DOHH2 (cell line): ENCODE measurements around the gene TET2.

ENCODE experiments used
- H3F3A ChIP-seq: fragments of 200-600 bp; sonication (generic), shearing (Covaris generic); 2 replicates; pipeline ENCODE4 v1.6.0; 2016; ENCODE audit warnings: antibody characterized with exemption, mild to moderate bottlenecking; ENCODE audit not compliant: control insufficient read depth, insufficient read depth
- H3K27ac ChIP-seq: fragments of 200-600 bp; sonication (generic); 2 replicates; pipeline ENCODE4 v1.5.1; 2014; ENCODE audit warnings: low read depth, mild to moderate bottlenecking, low read length, moderate library complexity
- H3K27me3 ChIP-seq: fragments of 200-600 bp; sonication (generic); 2 replicates; pipeline ENCODE4 v1.6.1; 2014; ENCODE audit warnings: mild to moderate bottlenecking, low read length, mixed read lengths; ENCODE audit not compliant: control insufficient read depth
- H3K36me3 ChIP-seq: fragments of 200-600 bp; sonication (generic); 2 replicates; pipeline ENCODE4 v1.6.1; 2014; ENCODE audit warnings: mild to moderate bottlenecking, low read length, moderate library complexity, mixed read lengths; ENCODE audit not compliant: control insufficient read depth
- H3K4me1 ChIP-seq: fragments of 200-600 bp; sonication (generic); 2 replicates; pipeline ENCODE4 v1.6.1; 2014; ENCODE audit warnings: mild to moderate bottlenecking, low read length, mixed read lengths; ENCODE audit not compliant: control insufficient read depth
- H3K4me2 ChIP-seq: fragments of 200-600 bp; sonication (generic); 2 replicates; pipeline ENCODE4 v1.6.0; 2014; ENCODE audit warnings: mild to moderate bottlenecking, low read length, moderate library complexity
- H3K4me3 ChIP-seq: fragments of 200-600 bp; sonication (generic); 2 replicates; pipeline ENCODE4 v1.5.1; 2014; ENCODE audit warnings: mild to moderate bottlenecking, low read length, mixed read lengths
- H3K79me2 ChIP-seq: fragments of 200-600 bp; sonication (generic); 2 replicates; pipeline ENCODE4 v1.6.1; 2014; ENCODE audit warnings: mild to moderate bottlenecking, low read length, mixed read lengths; ENCODE audit not compliant: control insufficient read depth
- H3K9me2 ChIP-seq: fragments of 200-600 bp; sonication (generic); replicated peaks from 2 replicates; pipeline ENCODE4 v1.6.1; 2014; ENCODE audit warnings: mild to moderate bottlenecking, low read length, mixed read lengths; ENCODE audit not compliant: control insufficient read depth
- H3K9me3 ChIP-seq: fragments of 200-600 bp; sonication (generic); 2 replicates; pipeline ENCODE4 v1.6.1; 2014; ENCODE audit warnings: antibody characterized with exemption, low read length, mixed read lengths; ENCODE audit not compliant: control insufficient read depth, insufficient read depth
- H4K20me1 ChIP-seq: fragments of 200-600 bp; sonication (generic); 2 replicates; pipeline ENCODE4 v1.6.0; 2014; ENCODE audit warnings: low read depth, mild to moderate bottlenecking, antibody characterized with exemption, low read length, moderate library complexity; ENCODE audit not compliant: control insufficient read depth, insufficient read depth
- CTCF ChIP-seq: fragments of 200-600 bp; sonication (generic); IDR thresholded peaks from one replicate; pipeline ENCODE4 v1.5.1; 2014; ENCODE audit warnings: antibody characterized with exemption, mild to moderate bottlenecking, low read depth, low read length; ENCODE audit not compliant: poor library complexity, severe bottlenecking
- EZH2phosphoT487 ChIP-seq: fragments of 200-600 bp; sonication (generic); IDR thresholded peaks from 2 replicates; pipeline ENCODE4 v1.6.1; 2017; ENCODE audit warnings: borderline replicate concordance, mild to moderate bottlenecking, antibody characterized with exemption, low read length, moderate library complexity, mixed read lengths

Gene TET2

GRCh38 chr4:105306158-105306781 is 159.6 kb downstream of the TET2 start:
- H3K4me2 ChIP-seq: no peak overlapping the region

GRCh38 chr4:105306820-105307219 is 160.1 kb downstream of the TET2 start:
- Histone ChIP-seq H3F3A (no peaks in the 10 kb centered on the region), H3K4me3 (no peak overlapping the region), H3K79me2 (no peaks in the 10 kb centered on the region), H4K20me1 (no peaks in the 10 kb centered on the region), H3K27me3 (no peaks in the 10 kb centered on the region), H3K4me1 (no peaks in the 10 kb centered on the region), H3K9me3 (0 out of 2 replicates have a peak, but pooled peaks cover 4% of the 10 kb centered on the region), H3K36me3 (no peaks in the 10 kb centered on the region), H3K4me2 (no peak overlapping the region), H3K27ac (no peak overlapping the region), H3K9me2 (no peaks in the 10 kb centered on the region)
- no peak for TF ChIP-seq EZH2phosphoT487
- no peak for TF ChIP-seq CTCF

More at GRCh38 chr4:105306158-105306781, 159.6 kb downstream of the TET2 start:
- H3K27ac ChIP-seq: no peak overlapping the region
- no peaks in the 10 kb centered on the region for H3K4me1 ChIP-seq
- no peaks in the 10 kb centered on the region for H3K79me2 ChIP-seq
- TF ChIP-seq CTCF (no peak), EZH2phosphoT487 (no peak)
- 0 out of 2 replicates have a peak, but pooled peaks cover 4% of the 10 kb centered on the region for H3K9me3 ChIP-seq
- no peak overlapping the region for H3K4me3 ChIP-seq
- no peaks in the 10 kb centered on the region for H3K27me3 ChIP-seq
- H3F3A ChIP-seq: no peaks in the 10 kb centered on the region
- no peaks in the 10 kb centered on the region for H3K9me2 ChIP-seq
- no peaks in the 10 kb centered on the region for H3K36me3 ChIP-seq
- H4K20me1 ChIP-seq: no peaks in the 10 kb centered on the region

GRCh38 chr4:105318486-105318885 is 171.8 kb downstream of the TET2 start:
- H3K36me3 ChIP-seq: no peaks in the 10 kb centered on the region
- no peaks in the 10 kb centered on the region for H3F3A ChIP-seq
- H3K4me3 ChIP-seq: no peak overlapping the region
- no peaks in the 10 kb centered on the region for H4K20me1 ChIP-seq
- no peak overlapping the region for H3K27ac ChIP-seq
- H3K27me3 ChIP-seq: no peaks in the 10 kb centered on the region
- no peak overlapping the region for H3K4me2 ChIP-seq
- H3K79me2 ChIP-seq: no peaks in the 10 kb centered on the region
- no peaks in the 10 kb centered on the region for H3K9me3 ChIP-seq
- TF ChIP-seq EZH2phosphoT487: no peak
- TF ChIP-seq CTCF: no peak
- no peaks in the 10 kb centered on the region for H3K9me2 ChIP-seq
- no peaks in the 10 kb centered on the region for H3K4me1 ChIP-seq
